ENCODE data around the gene AKR1B15.

The AKR1B15 gene

GRCh38 chr7:134605978-134606923 is 57.3 kb downstream of the AKR1B15 start:
- peak; percentile 53 for DNase-seq
- Histone ChIP-seq H3K36me3 (replicated peaks) (no peaks in the 10 kb centered on the region), H3K4me3 (ENCODE audit: low read depth, low read length) (no peak overlapping the region), H3K27ac (no peak overlapping the region), H3K27me3 (replicated peaks) (no peaks in the 10 kb centered on the region)
- TF ChIP-seq CTCF (IDR thresholded peaks at IDR 0.05; ENCODE audit: low read depth, low read length, missing control alignments), result peak; percentile 93
- in situ Hi-C loops (cut with HindIII; ENCODE audit: low pct_ligation_motif_present, low sequenced_read_pairs), result no loop called here

- in situ Hi-C loops (cut with HindIII; ENCODE audit: low pct_ligation_motif_present, low sequenced_read_pairs), result no loop called here
- Histone ChIP-seq H3K27ac (no peak overlapping the region), H3K36me3 (replicated peaks) (no peaks in the 10 kb centered on the region), H3K27me3 (replicated peaks) (no peaks in the 10 kb centered on the region), H3K4me3 (ENCODE audit: low read depth, low read length) (no peak overlapping the region)
- DNase-seq, result no peak
- no peak for TF ChIP-seq CTCF (IDR thresholded peaks at IDR 0.05; ENCODE audit: low read depth, low read length, missing control alignments)
Observed at GRCh38 chr7:134611611-134612151, 62.8 kb downstream of the AKR1B15 start.

GRCh38 chr7:134612197-134612596 is 63.3 kb downstream of the AKR1B15 start:
- H3K4me3 ChIP-seq (ENCODE audit: low read depth, low read length), result no peak overlapping the region
- DNase-seq, result no peak
- no peak overlapping the region for H3K27ac ChIP-seq
- no peaks in the 10 kb centered on the region for H3K27me3 ChIP-seq (replicated peaks)
- TF ChIP-seq CTCF (IDR thresholded peaks at IDR 0.05; ENCODE audit: low read depth, low read length, missing control alignments), result no peak
- in situ Hi-C loops (cut with HindIII; ENCODE audit: low pct_ligation_motif_present, low sequenced_read_pairs), result no loop called here
- H3K36me3 ChIP-seq (replicated peaks), result no peaks in the 10 kb centered on the region

GRCh38 chr7:134613623-134614347 is 64.9 kb downstream of the AKR1B15 start:
- DNase-seq, result peak; percentile 97

GRCh38 chr7:134616611-134617010 is 67.7 kb downstream of the AKR1B15 start:
- in situ Hi-C loops (cut with HindIII; ENCODE audit: low pct_ligation_motif_present, low sequenced_read_pairs), result no loop called here
- Histone ChIP-seq H3K36me3 (replicated peaks) (no peaks in the 10 kb centered on the region), H3K27ac (no peak overlapping the region), H3K27me3 (replicated peaks) (no peaks in the 10 kb centered on the region), H3K4me3 (ENCODE audit: low read depth, low read length) (no peak overlapping the region)
- TF ChIP-seq CTCF (IDR thresholded peaks at IDR 0.05; ENCODE audit: low read depth, low read length, missing control alignments), result no peak
- no peak for DNase-seq

More at GRCh38 chr7:134613623-134614347, 64.9 kb downstream of the AKR1B15 start:
- Histone ChIP-seq H3K4me3 (ENCODE audit: low read depth, low read length) (no peak overlapping the region), H3K36me3 (replicated peaks) (no peaks in the 10 kb centered on the region), H3K27ac (peak overlapping the region; percentile 82), H3K27me3 (replicated peaks) (no peaks in the 10 kb centered on the region)
- TF ChIP-seq CTCF (IDR thresholded peaks at IDR 0.05; ENCODE audit: low read depth, low read length, missing control alignments), result no peak
- in situ Hi-C loops (cut with HindIII; ENCODE audit: low pct_ligation_motif_present, low sequenced_read_pairs), result no loop called here
